HG02970 (cell line): ENCODE measurements around the gene KNG1.
"Not testable (repeated sequence)": the region's sequence is repeated elsewhere in the genome, so short reads cannot be mapped to it uniquely, and the experiment has no call there.

ENCODE experiments used
- ATAC-seq: cut with Tn5 transposase; IDR thresholded peaks from one replicate; pipeline ENCODE4 v1.9.1; 2021; ENCODE audit warnings: mild to moderate bottlenecking, moderate library complexity, moderate number of reproducible peaks; ENCODE audit not compliant: unreplicated experiment, low FRiP score

The KNG1 gene

DNA sequence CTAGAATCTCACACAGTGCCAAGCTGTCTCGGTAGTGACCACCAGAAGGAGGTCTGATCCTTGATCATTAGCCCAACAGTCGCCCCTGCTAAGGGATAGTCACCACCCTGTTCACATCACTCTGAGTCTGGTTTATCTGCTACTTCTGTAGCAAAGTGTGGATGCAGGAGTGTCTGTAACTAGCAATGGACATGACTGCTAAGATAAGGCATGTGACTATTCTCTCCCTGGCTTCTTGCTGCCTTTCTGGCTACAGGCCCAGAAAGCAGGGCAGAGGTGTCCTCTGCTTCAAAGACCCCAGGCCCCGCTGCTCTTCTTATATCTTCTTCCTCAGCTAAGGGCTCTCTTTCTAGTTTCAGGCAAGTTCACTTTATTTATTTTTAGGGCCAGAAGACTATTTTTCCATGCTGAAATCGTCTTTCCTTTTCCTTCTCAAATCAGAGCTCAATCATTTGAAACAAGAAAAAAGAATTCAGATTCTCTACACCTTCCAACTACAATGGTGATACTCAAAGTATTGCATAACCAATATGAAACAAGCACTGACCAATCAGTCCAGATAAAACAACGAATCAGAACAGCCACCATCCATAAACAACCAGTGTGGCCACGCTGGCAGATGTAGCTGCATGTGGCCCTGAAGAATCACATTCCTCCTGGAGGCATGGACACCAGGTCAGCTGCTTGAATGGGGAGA lies 8.0 kb upstream of the KNG1 start:
- ATAC-seq, result no peak

DNA sequence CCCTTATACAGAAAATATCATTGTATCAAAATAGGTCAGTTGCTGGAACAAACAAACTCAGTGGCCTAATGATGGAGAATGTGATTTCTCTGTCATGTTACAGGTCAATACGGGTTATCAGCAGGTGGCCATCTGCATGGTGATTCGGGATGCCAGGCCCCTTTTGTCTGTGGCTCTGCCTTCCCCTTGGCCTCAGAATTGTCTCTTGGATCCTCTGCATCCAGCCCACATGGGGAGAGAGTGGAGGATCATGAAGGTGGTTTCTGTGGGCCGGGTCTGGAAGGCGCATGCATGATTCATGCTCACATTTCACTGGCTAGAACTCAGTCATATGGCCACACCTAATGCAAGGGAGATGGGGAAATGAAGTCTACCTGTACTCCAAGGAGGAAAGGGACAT lies 6.5 kb upstream of the KNG1 start:
- ATAC-seq, result not testable (repeated sequence)

- no peak for ATAC-seq
Measured at GRCh38 chr3:186713499-186713898, 3.7 kb upstream of the KNG1 start.

GRCh38 chr3:186719945-186720739 lies 3.0 kb downstream of the KNG1 start:
- no peak for ATAC-seq

- ATAC-seq, result no peak
Measured at GRCh38 chr3:186722457-186722856, 5.3 kb downstream of the KNG1 start.

GRCh38 chr3:186724911-186725310 lies 7.8 kb downstream of the KNG1 start:
- no peak for ATAC-seq

- ATAC-seq, result no peak
Measured at GRCh38 chr3:186732169-186732766, 15.1 kb downstream of the KNG1 start.

DNA sequence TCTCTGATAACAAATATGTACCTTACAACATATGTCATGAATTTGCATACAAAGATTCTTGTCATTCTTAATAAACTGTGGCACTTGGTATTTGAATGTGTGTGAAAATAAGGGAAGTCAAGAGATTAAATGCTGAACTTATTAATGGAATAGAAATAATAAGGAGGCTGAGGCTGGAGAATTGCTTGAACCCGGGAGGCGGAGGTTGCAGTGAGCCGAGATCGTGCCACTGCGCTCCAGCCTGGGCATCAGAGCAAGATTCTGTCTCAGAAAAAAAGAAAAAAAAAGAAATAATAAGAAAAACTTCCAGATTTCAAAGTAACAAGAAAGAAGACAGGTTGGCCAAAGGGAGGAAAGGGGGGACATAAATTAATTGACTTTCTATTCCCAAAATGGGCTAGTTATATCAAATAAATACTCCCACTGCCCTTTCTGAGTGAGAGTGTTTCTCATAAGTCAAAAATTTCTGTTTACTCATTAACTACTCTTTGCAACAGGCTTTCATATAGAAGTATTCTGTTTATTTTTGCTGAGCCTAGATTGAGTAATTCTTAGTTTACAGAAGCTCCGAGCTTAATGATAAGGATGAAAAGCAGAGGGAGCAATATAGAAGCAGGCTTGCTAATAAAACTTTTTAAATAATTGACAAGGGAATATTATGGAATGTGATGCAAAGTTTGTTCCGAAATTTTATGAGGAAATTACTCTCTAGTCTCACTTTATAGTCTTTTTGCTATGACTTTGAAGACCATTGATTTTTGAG lies 25.6 kb downstream of the KNG1 start:
- no peak for ATAC-seq

- ATAC-seq, result no peak
Measured at GRCh38 chr3:186743666-186744065, 26.5 kb downstream of the KNG1 start.

DNA sequence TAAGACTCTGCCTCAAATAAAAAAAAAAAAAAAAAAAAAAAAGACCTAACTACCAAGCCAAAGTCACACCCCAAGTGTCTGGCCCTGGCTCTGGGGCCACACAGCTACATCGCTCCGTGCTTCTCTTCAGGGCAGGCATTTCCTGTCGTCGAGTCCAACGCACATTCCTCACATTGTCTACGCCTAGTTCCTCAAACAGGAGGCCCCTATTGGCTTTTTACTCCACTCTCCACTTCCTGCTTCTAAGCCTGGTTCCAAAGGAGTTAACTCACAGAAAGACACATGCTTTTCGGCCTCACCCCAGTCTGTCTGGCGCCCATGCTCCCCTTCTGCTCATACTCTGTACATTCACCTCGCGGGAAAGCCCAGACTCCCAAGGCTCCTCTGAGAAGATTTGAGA lies 28.8 kb downstream of the KNG1 start:
- no peak for ATAC-seq

GRCh38 chr3:186750316-186750715 lies 33.2 kb downstream of the KNG1 start:
- no peak for ATAC-seq

DNA sequence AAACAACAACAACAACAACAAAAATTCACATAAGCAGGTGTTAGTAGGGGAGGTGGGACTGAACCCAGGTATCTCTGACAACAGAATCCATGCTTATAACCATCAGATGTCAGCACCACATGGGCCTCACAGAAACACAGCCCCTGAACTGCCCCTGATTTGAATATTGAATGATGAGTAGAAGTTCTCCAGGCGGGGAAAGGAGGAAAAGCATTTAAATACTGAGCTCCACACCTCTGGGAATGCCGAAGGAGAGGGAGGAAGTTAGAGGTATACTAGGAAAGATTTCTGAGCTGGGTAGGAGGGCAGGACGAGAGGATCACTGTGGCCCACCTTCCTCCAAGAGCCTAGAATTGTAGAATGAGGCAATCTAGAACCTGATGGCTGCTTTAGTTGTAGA lies 34.3 kb downstream of the KNG1 start:
- ATAC-seq, result no peak

GRCh38 chr3:186754006-186754405 lies 36.8 kb downstream of the KNG1 start:
- ATAC-seq, result no peak

GRCh38 chr3:186754871-186755270 lies 37.7 kb downstream of the KNG1 start:
- no peak for ATAC-seq

GRCh38 chr3:186757214-186757613 lies 40.1 kb downstream of the KNG1 start:
- no peak for ATAC-seq

DNA sequence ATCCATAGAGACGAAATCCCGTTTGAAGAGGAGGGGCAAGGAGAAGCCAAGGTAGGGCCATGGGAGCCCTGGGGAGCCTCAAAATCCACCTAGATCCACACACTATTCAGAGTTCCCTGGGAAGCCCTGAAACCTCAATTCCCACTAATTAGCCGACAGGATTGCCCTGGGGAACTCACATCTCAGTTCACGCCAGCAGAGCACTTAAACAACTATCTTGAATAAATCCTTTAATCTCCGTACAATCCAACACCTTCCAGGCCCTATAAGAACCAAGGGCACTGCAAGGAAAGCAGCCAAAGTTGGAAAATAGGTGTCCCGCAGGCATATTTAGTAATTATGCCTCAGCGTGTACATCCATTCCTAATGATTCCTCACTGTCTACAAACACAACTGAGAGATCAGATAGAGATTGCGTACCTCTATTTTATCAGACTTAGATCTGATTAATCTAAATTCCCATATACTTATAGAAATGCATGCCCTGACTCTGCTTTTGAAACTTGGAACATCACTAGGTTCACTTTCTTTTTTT lies 40.6 kb downstream of the KNG1 start:
- no peak for ATAC-seq

- ATAC-seq, result no peak
Measured at GRCh38 chr3:186759231-186759930, 42.2 kb downstream of the KNG1 start.

GRCh38 chr3:186760141-186760833 lies 43.1 kb downstream of the KNG1 start:
- no peak for ATAC-seq

DNA sequence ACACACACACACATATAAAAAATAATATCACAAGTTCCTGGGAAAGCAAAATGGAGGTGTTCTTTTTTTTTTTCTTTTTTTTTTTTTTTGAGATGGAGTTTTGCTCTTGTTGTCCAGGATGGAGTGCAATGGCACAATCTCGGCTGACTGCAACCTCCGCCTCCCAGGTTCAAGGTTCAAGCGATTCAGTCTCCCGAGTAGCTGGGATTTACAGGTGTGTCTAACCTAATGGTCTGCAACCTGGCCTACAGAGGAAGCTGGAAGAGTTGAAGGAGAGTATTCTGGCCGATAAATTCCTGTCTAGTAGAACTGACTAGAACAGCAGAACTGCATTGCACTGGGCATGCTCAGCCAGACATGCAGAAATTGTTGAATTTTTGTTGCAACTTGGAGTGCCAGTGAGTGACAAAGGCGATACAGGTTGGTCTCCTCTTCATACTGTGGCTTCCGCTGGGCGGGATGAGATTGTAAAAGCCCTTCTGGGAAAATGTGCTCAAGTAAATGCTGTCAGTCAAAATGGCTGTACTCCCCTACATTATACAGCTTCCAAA lies 43.8 kb downstream of the KNG1 start:
- no peak for ATAC-seq
